ENCODE results near the gene NRXN2. TPM values are rescaled to one million over a fixed set of nuclear protein-coding genes. Genes with fewer than 3 reads are reported as not detected.

NRXN2 gene
- total RNA-seq, 1 donor from 2014 or later = 0.72 TPM

DNA sequence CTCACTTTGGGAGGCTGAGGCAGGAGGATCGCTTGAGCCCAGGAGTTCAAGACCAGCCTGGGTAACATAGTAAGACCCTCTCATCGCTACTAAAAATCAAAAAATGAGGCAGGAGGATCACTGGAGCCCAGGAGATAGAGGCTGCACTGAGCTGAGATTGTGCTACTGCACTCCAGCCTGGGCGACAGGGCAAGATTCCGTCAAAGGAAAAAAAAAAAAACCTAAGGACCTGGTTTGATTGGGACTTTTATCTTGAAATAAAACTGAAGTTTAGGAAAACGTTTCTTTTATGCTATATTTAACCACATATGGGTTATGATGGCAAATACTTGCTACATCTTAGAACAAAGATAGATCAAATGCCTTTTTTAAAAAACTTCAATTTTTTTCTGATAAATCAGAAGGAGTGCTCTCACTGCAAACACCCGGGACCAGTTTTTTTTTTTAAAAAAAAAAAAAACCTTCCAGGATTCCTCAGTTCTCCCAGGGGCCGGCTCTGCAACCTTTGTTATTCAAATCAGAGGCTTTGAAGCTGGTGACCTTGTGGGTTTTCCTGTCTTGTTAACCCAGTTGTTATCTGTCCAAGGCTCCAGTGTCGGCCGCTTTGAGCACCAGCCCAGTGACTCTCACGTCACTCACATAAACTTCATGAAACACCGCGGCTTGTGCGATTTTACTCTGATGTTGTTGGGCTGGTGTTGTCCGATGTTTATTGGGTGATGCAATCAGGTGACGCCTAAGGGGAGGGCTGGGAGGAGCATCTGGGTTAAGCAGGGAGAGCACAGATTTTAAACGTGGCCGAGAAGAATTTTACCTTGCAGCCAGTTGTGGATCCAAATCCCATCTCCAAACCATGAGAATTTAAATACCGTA is 156.7 kb downstream of the NRXN2 start:
- Histone ChIP-seq H3K9me3 (no peaks in the 10 kb centered on the region), H3K27ac (no peak overlapping the region), H3K27me3 (no peaks in the 10 kb centered on the region), H3K4me3 (no peak overlapping the region), H3K36me3 (no peaks in the 10 kb centered on the region), H3K4me1 (no peaks in the 10 kb centered on the region)
- intact Hi-C loops (cut with DNase I) = no loop called here
- ATAC-seq (peak; percentile 64), DNase-seq (peak; percentile 64)
- TF ChIP-seq, protein P1, sequence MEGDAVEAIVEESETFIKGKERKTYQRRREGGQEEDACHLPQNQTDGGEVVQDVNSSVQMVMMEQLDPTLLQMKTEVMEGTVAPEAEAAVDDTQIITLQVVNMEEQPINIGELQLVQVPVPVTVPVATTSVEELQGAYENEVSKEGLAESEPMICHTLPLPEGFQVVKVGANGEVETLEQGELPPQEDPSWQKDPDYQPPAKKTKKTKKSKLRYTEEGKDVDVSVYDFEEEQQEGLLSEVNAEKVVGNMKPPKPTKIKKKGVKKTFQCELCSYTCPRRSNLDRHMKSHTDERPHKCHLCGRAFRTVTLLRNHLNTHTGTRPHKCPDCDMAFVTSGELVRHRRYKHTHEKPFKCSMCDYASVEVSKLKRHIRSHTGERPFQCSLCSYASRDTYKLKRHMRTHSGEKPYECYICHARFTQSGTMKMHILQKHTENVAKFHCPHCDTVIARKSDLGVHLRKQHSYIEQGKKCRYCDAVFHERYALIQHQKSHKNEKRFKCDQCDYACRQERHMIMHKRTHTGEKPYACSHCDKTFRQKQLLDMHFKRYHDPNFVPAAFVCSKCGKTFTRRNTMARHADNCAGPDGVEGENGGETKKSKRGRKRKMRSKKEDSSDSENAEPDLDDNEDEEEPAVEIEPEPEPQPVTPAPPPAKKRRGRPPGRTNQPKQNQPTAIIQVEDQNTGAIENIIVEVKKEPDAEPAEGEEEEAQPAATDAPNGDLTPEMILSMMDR (IDR thresholded peaks at IDR 0.05) = no peak

DNA sequence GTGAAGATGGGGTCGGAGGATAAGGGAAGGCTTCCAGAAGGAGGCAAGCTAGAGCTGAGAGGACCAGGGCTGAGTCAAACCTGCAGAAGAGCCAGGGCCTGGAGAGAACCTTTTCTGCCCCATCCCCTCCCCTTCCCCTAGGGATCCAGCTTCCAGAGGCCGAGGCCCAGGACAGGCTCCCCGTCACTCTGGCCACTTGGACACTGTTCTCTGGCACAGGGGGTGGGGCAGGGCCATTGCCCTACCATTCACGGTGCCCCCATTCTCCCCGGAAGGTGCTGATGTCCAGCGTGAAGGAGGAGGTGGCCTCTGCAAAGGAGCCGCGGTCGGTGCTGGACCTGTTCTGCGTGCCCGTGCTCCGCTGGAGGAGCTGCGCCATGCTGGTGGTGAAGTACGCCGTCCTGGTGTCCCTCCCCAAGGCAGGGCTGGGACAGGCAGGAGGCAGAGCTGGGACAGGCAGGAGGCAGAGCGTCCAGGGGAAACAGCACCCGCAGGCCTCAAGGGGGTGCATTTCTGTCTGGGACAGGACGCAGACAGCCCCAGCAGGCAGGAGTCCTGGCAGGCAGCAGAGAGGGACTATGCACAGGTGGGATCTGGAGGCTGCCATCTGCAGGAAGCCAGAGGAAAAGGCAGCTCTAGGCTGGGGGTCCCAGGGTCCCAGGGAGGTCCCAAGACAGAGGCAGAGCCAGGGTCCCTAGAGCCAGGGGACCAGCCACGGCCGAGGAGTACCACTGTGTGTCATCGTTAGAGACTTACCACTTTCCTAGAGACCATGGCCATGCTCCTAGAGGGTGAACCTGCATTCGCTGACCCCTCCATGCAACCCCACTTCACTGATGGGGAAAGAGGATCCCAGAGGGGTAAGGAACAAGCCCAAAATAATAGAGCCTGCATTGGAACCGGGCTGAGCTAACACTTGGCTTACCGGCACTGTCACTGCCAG is 157.8 kb downstream of the NRXN2 start:
- no peaks in the 10 kb centered on the region for H3K4me1 ChIP-seq
- H3K36me3 ChIP-seq = no peaks in the 10 kb centered on the region
- no peaks in the 10 kb centered on the region for H3K27me3 ChIP-seq
- TF ChIP-seq, protein P1 (IDR thresholded peaks at IDR 0.05) = no peak
- no peak overlapping the region for H3K27ac ChIP-seq
- intact Hi-C loops (cut with DNase I) = no loop called here
- no peaks in the 10 kb centered on the region for H3K9me3 ChIP-seq
- no peak overlapping the region for H3K4me3 ChIP-seq
- ATAC-seq (no peak), DNase-seq (peak; percentile 55)

DNA sequence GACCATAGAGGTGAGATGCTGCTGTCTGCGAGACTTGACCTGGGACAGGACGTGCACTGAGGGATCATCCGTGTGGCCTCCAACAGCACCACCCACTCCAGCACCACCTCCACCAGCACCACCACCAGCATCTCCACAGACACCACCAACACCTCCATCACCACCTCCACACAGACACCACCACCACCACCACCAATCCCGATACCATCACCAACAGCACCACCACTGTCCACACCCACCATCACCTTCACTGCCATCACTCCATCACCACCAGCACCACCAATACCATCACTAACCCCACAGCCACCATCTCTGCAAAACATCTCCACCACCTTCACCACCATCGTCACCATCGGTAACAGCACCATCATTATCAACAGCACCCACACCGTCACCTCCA is 158.6 kb downstream of the NRXN2 start:
- no peaks in the 10 kb centered on the region for H3K4me1 ChIP-seq
- TF ChIP-seq, protein P1 (IDR thresholded peaks at IDR 0.05) = no peak
- H3K36me3 ChIP-seq = no peaks in the 10 kb centered on the region
- peak; percentile 39 for DNase-seq
- H3K27me3 ChIP-seq = no peaks in the 10 kb centered on the region
- no peaks in the 10 kb centered on the region for H3K9me3 ChIP-seq
- ATAC-seq = no peak
- no peak overlapping the region for H3K27ac ChIP-seq
- H3K4me3 ChIP-seq = no peak overlapping the region
- intact Hi-C loops (cut with DNase I) = no loop called here

DNA sequence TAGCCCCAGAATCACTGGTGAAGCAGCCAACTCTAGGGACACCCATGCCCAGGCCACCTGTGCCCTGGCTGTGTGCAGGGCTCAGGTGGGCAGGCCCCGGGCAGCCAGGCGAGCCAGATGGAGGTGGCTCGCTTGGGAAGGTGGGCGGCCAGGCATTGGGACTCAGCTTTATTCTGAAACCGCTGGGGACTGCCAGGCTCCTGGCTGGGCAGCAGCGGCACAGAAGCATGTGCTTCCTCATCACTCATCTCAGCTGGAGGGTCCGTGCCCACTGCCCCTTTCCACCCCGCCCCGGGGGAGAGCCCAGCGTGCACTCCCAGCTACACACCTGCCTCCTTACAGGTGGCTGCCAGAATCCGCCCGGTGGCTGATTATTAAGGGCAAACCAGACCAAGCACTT is 159.0 kb downstream of the NRXN2 start:
- DNase-seq (peak; percentile 51), ATAC-seq (no peak)
- intact Hi-C loops (cut with DNase I) = no loop called here
- Histone ChIP-seq H3K9me3 (no peaks in the 10 kb centered on the region), H3K4me1 (no peaks in the 10 kb centered on the region), H3K4me3 (no peak overlapping the region), H3K36me3 (no peaks in the 10 kb centered on the region), H3K27ac (no peak overlapping the region), H3K27me3 (no peaks in the 10 kb centered on the region)
- TF ChIP-seq, protein P1 (IDR thresholded peaks at IDR 0.05) = no peak

DNA sequence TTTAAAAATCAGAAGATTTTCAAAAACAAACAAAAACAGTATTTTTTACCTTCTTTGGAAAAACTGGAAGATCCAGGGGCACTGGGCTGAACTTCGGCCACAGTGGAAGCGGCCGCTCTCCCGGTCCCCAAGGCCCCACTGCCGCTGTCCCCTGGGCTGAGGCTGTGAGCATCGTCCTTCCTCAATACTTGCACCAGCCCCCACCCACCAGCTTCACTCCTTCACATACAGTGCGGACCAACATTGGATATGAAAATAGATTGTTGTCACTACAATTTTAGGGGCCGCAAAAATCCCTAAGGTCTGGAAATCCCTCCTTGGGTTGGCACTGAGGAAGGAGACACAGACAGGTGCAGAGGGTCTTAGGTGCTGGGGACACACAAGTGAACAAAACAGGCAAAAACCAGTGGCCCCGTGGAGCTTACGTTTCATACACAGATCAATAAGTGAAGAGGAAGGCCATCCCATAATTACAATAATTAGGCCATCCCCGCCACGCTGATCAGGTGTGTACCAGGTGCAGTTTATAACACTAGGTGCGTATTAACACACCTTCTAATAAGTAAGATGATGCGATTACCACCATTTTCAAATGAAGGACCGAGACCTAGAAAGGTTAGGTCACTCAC is 160.2 kb downstream of the NRXN2 start:
- TF ChIP-seq, protein P1 (IDR thresholded peaks at IDR 0.05) = no peak
- DNase-seq (peak; percentile 22), ATAC-seq (no peak)
- no peak overlapping the region for H3K4me3 ChIP-seq
- H3K27me3 ChIP-seq = no peaks in the 10 kb centered on the region
- no peaks in the 10 kb centered on the region for H3K36me3 ChIP-seq
- no peaks in the 10 kb centered on the region for H3K9me3 ChIP-seq
- H3K27ac ChIP-seq = no peak overlapping the region
- intact Hi-C loops (cut with DNase I) = no loop called here
- no peaks in the 10 kb centered on the region for H3K4me1 ChIP-seq
